Measurements from ENCODE around the gene CMKLR1.

CMKLR1 gene

GRCh38 chr12:108317308-108318234 is 21.5 kb downstream of the CMKLR1 start:
- TF ChIP-seq, protein P1, sequence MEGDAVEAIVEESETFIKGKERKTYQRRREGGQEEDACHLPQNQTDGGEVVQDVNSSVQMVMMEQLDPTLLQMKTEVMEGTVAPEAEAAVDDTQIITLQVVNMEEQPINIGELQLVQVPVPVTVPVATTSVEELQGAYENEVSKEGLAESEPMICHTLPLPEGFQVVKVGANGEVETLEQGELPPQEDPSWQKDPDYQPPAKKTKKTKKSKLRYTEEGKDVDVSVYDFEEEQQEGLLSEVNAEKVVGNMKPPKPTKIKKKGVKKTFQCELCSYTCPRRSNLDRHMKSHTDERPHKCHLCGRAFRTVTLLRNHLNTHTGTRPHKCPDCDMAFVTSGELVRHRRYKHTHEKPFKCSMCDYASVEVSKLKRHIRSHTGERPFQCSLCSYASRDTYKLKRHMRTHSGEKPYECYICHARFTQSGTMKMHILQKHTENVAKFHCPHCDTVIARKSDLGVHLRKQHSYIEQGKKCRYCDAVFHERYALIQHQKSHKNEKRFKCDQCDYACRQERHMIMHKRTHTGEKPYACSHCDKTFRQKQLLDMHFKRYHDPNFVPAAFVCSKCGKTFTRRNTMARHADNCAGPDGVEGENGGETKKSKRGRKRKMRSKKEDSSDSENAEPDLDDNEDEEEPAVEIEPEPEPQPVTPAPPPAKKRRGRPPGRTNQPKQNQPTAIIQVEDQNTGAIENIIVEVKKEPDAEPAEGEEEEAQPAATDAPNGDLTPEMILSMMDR (IDR thresholded peaks at IDR 0.05; ENCODE audit: insufficient read depth, low read depth, low read length, missing control alignments): no peak
- H3K4me3 ChIP-seq (ENCODE audit: low read depth, low read length): no peak overlapping the region
- no peak for DNase-seq (ENCODE audit: low read depth)

DNA sequence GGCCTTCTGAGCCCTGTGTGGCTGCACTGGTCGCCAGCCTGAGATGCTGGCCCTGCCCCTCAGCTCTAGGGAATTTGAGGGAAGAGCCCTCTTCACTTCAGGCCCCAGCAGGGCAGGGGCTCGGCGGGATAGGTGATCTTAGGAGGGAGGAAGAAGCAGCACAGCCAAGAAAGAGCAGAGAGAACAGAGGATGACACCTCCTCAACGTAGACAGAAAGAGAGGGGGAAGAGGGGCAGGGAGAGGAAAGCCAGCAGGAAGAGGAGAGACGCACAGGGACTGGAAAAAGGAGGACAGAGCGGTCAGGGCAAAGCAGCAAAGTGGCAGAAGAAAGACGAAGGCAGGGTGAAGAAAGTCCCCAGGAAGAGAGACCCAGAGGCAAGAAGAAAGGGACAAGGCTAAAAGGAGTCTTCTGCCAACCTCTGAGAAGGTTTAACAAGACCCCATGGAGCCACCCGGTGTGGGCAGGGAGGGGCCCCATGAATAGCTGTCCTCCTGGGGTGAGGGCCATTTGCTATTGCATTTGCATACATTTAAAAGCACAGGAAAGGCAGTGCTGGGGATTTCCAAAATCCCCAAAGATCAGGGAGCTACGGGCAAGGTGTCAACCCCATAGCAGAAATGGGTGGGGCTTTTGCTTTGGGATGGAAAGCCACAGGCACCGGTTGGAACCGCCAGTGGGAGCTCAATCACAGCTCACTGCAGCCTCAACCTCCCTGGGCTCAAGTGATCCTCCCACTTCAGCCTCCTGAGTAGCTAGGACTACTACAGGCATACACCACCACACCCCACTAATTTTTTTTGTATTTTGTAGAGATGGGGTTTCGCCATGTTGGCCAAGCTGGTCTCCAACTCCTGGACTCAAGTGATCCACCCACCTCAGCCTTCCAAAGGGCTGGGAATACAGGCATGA is 22.7 kb downstream of the CMKLR1 start:
- DNase-seq (ENCODE audit: low read depth): peak; percentile 24
- TF ChIP-seq, protein P1 (IDR thresholded peaks at IDR 0.05; ENCODE audit: insufficient read depth, low read depth, low read length, missing control alignments): no peak
- no peak overlapping the region for H3K4me3 ChIP-seq (ENCODE audit: low read depth, low read length)

DNA sequence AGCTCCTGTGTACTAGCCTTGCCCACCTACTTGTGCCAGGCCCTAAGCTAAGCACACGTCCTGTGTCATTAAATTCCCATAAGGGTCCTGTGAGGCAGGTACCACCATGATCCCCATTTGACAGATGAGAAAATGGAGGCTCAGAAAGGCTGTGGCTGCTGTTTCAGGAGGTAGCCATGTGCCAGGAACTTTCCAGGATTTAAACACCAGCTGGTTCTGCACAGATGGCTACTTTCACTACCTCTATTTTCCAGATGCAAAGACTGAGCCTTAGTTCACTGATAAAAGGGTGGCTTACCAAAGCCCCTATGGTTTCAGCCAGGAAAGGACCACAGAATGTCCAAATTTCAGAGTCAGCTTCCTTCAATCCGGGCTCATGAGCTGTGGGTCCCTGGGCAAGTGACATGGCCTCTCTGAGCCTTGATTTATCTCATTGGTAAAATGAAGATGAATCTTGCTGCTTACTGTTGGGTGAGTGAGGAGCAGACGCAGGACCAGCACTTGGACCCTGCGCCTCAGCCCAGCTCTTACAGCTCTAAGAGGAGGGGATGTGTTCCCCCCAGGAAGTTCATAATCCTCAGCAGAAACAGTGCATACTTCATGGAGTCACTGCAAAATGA is 23.5 kb downstream of the CMKLR1 start:
- no peak overlapping the region for H3K4me3 ChIP-seq (ENCODE audit: low read depth, low read length)
- DNase-seq (ENCODE audit: low read depth): no peak
- TF ChIP-seq, protein P1 (IDR thresholded peaks at IDR 0.05; ENCODE audit: insufficient read depth, low read depth, low read length, missing control alignments): no peak

GRCh38 chr12:108313606-108314351 is 25.3 kb downstream of the CMKLR1 start:
- H3K4me3 ChIP-seq (ENCODE audit: low read depth, low read length): no peak overlapping the region
- TF ChIP-seq, protein P1 (IDR thresholded peaks at IDR 0.05; ENCODE audit: insufficient read depth, low read depth, low read length, missing control alignments): no peak
- DNase-seq (ENCODE audit: low read depth): peak; percentile 45

DNA sequence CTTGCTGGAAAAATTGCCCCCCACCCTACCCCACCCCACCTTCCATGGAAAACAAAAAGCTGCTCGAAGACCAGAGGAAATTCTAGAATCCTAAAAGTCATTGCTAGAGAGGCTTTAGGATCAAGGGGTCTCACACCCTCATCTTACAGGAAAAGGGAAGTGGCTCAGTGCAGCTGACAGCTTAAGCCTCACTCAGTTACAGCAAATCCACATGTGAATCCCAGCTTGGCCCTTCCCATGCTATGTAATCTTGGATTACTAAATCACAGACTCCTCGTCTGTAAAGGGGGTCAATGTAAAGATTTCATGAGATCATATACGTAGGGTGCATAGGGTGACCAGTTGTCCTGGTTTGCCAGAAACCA is 25.9 kb downstream of the CMKLR1 start:
- H3K4me3 ChIP-seq (ENCODE audit: low read depth, low read length): no peak overlapping the region
- TF ChIP-seq, protein P1 (IDR thresholded peaks at IDR 0.05; ENCODE audit: insufficient read depth, low read depth, low read length, missing control alignments): no peak

DNA sequence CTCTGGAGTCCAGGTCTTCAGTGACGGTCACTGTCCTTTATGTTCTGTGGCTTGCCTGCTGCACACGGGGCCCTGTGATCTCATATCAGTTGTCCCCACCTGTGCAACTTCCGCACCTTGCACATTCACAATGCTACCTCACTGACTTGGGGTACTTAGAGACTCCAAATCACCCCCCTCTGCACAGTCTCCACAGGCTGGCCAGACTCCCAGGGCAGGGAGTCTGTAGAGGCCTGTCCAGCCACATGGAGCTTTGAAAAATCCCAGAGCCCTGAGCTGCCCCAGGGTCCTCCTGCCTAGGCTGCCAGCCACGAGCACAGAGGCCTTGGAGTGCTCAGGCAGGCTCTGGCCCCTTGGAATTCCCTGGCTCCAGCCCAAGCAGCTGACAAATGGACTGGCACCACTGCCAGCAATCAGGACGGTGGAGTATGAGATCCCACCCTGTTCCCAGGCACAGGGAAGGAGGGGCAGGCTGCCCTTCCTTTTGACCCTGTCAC is 26.4 kb downstream of the CMKLR1 start:
- H3K4me3 ChIP-seq (ENCODE audit: low read depth, low read length): no peak overlapping the region
- TF ChIP-seq, protein P1 (IDR thresholded peaks at IDR 0.05; ENCODE audit: insufficient read depth, low read depth, low read length, missing control alignments): no peak
- no peak for DNase-seq (ENCODE audit: low read depth)

More for the DNA sequence above, 25.9 kb downstream of the CMKLR1 start:
- DNase-seq (ENCODE audit: low read depth): no peak

Measured in GM12865 (cell line).